ENCODE data around the gene HGD. TPM values are rescaled to one million over a fixed set of nuclear protein-coding genes. Genes with fewer than 3 reads are reported as not detected.

The HGD gene
- polyA plus RNA-seq, 3 donors: 0.29 to 0.38 TPM; not detected in 1

DNA sequence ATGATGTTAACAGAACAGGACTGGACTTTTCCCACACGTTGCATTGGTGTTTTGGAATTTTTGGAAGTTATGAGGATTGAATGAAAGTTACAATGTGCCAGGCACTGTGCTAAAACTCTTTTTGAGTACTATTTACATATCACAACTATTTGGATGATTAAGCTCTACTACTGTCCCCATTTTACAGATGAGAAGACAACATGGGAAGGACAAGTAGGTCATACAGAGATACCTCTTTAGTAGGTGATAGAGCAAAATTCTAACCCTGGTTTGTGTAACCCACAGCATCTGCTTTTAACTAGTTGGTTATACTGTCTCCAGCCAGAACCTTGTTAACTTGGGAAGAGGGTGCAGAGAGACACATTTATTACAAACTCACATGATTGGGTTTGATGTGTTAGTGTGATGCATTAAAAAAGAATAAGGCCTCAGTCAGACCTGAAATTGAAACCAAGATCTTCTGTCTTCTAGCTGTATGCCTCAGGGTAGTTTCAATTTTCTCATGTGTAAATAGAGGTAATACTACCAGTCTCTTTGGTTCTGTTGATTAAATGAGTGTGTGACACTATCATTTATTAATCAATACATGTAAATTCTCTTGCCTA is 84.5 kb downstream of the HGD start:
- Mint-ChIP-seq H3K27ac (peak overlapping the region in 1 of 7 donors; percentile 33), H3K27me3 (ENCODE audit: low read depth in 3 of 3) (peaks cover 1 to 2% (median 2%) of the 10 kb centered on the region in 3 donors), H3K4me1 (peaks cover 24% of the 10 kb centered on the region), H3K4me3 (no peak overlapping the region), H3K9me3 (no peaks in the 10 kb centered on the region), H3K36me3 (peaks cover 19 to 23% of the 10 kb centered on the region in 2 donors)
- TF ChIP-seq CTCF (IDR thresholded peaks at IDR 0.05): no peak
- Histone ChIP-seq H3K27me3 (ENCODE audit: control insufficient read depth in 2 of 2, insufficient read depth in 2 of 2, low read length in 2 of 2) (no peaks in the 10 kb centered on the region), H3K4me1 (ENCODE audit: control insufficient read depth in 1 of 2, insufficient read depth in 2 of 2, low read length in 2 of 2) (peaks cover 11 to 19% of the 10 kb centered on the region in 2 donors), H3K9ac (ENCODE audit: insufficient read depth, low read length, poor library complexity, severe bottlenecking) (no peak overlapping the region), H3K36me3 (replicated peaks in 1 of 2; ENCODE audit: control insufficient read depth in 1 of 2, insufficient read depth in 2 of 2, low read length in 2 of 2) (peaks cover 42 to 51% of the 10 kb centered on the region in 2 donors), H4K20me1 (ENCODE audit: insufficient read depth, low read length) (peaks cover 4% of the 10 kb centered on the region), H2AFZ (ENCODE audit: insufficient read depth, low read depth, low read length, poor library complexity, severe bottlenecking) (no peak overlapping the region), H3K4me2 (replicated peaks; ENCODE audit: extremely low read depth, low read length, poor library complexity, severe bottlenecking) (peak overlapping the region; percentile 78), H3K27ac (ENCODE audit: low read depth in 1 of 2, low read length in 2 of 2) (peak overlapping the region in 1 of 2 donors; percentile 10), H3K9me3 (replicated peaks in 1 of 2; ENCODE audit: control insufficient read depth in 1 of 2, insufficient read depth in 1 of 2, low read length in 2 of 2) (no peaks in the 10 kb centered on the region), H3K4me3 (replicated peaks in 1 of 3; ENCODE audit: low read depth in 2 of 3, low read length in 3 of 3) (peak overlapping the region in 1 of 3 experiments; percentile 86), H3K79me2 (ENCODE audit: insufficient read depth, low read length) (peaks cover 33% of the 10 kb centered on the region)
- intact Hi-C loops (cut with micrococcal nuclease): loop anchor here (5.0 to 10.0 kb wide), 3 partner anchors 145 to 503 kb away; partner anchors contain the start of genes GTF2E1 (in 2 of the 2), RABL3 (in 2 of the 2) and GSK3B (in 1 of the 2)
- no CpG with 5 or more reads among the region's 1 CpG for WGBS (ENCODE audit: insufficient coverage)
- DNase-seq: no peak

DNA sequence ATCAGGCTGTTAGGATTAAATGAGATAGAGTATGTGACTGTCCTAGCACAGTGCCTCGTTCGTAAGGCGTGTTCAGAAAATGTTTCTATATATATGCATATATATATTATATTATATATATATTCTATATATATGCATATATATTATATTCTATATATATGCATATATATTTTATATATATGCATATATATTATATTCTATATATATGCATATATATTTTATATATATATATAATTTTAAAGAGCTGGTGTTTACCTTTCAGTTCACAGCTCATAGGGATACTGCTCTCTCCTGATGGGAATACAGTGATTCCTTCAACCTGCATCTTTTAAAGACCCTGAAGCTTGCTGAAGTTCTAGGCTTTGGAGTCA is 85.2 kb downstream of the HGD start:
- intact Hi-C loops (cut with micrococcal nuclease): loop anchor here (5.0 to 10.0 kb wide), 3 partner anchors 145 to 502 kb away; partner anchors contain the start of genes GTF2E1 (in 2 of the 2), RABL3 (in 2 of the 2) and GSK3B (in 1 of the 2)
- peak overlapping the region; percentile 78 for H3K4me2 ChIP-seq (replicated peaks; ENCODE audit: extremely low read depth, low read length, poor library complexity, severe bottlenecking)
- peak overlapping the region; percentile 91 for H3K9ac ChIP-seq (ENCODE audit: insufficient read depth, low read length, poor library complexity, severe bottlenecking)
- H3K27me3 ChIP-seq (ENCODE audit: control insufficient read depth in 2 of 2, insufficient read depth in 2 of 2, low read length in 2 of 2): no peaks in the 10 kb centered on the region
- H3K36me3 ChIP-seq (replicated peaks in 1 of 2; ENCODE audit: control insufficient read depth in 1 of 2, insufficient read depth in 2 of 2, low read length in 2 of 2): peaks cover 35 to 44% of the 10 kb centered on the region in 2 donors
- Mint-ChIP-seq H3K9me3 (no peaks in the 10 kb centered on the region), H3K4me1 (peaks cover 26% of the 10 kb centered on the region), H3K27ac (peak overlapping the region; percentile 91 to 96 (median 94)), H3K36me3 (peaks cover 13 to 16% of the 10 kb centered on the region in 2 donors), H3K27me3 (ENCODE audit: low read depth in 3 of 3) (peaks cover 1 to 3% (median 2%) of the 10 kb centered on the region in 3 donors), H3K4me3 (peak overlapping the region; percentile 85 to 97)
- peaks cover 4% of the 10 kb centered on the region for H4K20me1 ChIP-seq (ENCODE audit: insufficient read depth, low read length)
- peak overlapping the region; percentile 87 for H2AFZ ChIP-seq (ENCODE audit: insufficient read depth, low read depth, low read length, poor library complexity, severe bottlenecking)
- no peak for DNase-seq
- H3K27ac ChIP-seq (ENCODE audit: low read depth in 1 of 2, low read length in 2 of 2): peak overlapping the region; percentile 73 to 96
- WGBS (ENCODE audit: insufficient coverage): no CpG with 5 or more reads among the region's 3 CpGs
- TF ChIP-seq CTCF (IDR thresholded peaks at IDR 0.05): no peak
- peaks cover 33% of the 10 kb centered on the region for H3K79me2 ChIP-seq (ENCODE audit: insufficient read depth, low read length)
- no peaks in the 10 kb centered on the region for H3K9me3 ChIP-seq (replicated peaks in 1 of 2; ENCODE audit: control insufficient read depth in 1 of 2, insufficient read depth in 1 of 2, low read length in 2 of 2)
- H3K4me3 ChIP-seq (replicated peaks in 1 of 3; ENCODE audit: low read depth in 2 of 3, low read length in 3 of 3): peak overlapping the region; percentile 68 to 92 (median 86)
- H3K4me1 ChIP-seq (ENCODE audit: control insufficient read depth in 1 of 2, insufficient read depth in 2 of 2, low read length in 2 of 2): peaks cover 11 to 19% of the 10 kb centered on the region in 2 donors

All from CD14-positive monocyte (primary cell).